Ovary (tissue), 9 donors: ENCODE results near the gene FLNB. TPM values are rescaled to one million over a fixed set of nuclear protein-coding genes. Genes with fewer than 3 reads are reported as not detected.

Experiments used
- DNase-seq, 5 donors: peaks; one replicate each; pipeline ENCODE4 v3.0.0-alpha.2; 2019 to 2020
- H3K27ac ChIP-seq, 2 donors: fragments of 200-600 bp; one replicate each; pipeline versions ENCODE4 v1.5.1 to v1.8.0; 2019 to 2022
- H3K27me3 ChIP-seq: fragments of 200-600 bp; one replicate; pipeline ENCODE4 v1.8.0; 2022
- H3K36me3 ChIP-seq: fragments of 200-600 bp; sonication (generic); one replicate; pipeline ENCODE4 v1.5.1; 2019
- H3K4me1 ChIP-seq: one replicate; pipeline ENCODE4 v1.8.1; 2013; ENCODE audit warnings: mild to moderate bottlenecking, moderate library complexity; ENCODE audit not compliant: insufficient read depth
- H3K4me3 ChIP-seq: fragments of 200-600 bp; sonication (generic); one replicate; pipeline ENCODE4 v1.5.1; 2017
- H3K9me3 ChIP-seq, 2 donors: fragments of 200-600 bp in 1 of 2; sonication (generic) in 1 of 2; one replicate each; pipeline versions ENCODE4 v1.5.1 to v1.8.1; 2013 to 2019; ENCODE audit warnings: mild to moderate bottlenecking in 1 of 2, moderate library complexity in 1 of 2
- EP300 ChIP-seq: sonication (generic); formaldehyde crosslinking; IDR thresholded peaks from one replicate; pipeline ENCODE4 v1.6.1; 2017; ENCODE audit warnings: antibody characterized with exemption
- POLR2A ChIP-seq: fragments of 450-650 bp; IDR thresholded peaks from one replicate; pipeline ENCODE4 v1.6.1; 2017; ENCODE audit warnings: antibody characterized with exemption, mild to moderate bottlenecking, moderate library complexity
- WGBS, 3 donors: extraction: QIAGEN DNeasy Blood & Tissue Kit in 1 of 3; methylation state at CpG; one replicate each; pipeline versions ENCODE4 v1.1.5 to v1.1.7; 2013 to 2017; 5-methylcytosine and 5-hydroxymethylcytosine counted together
- intact Hi-C, 4 donors: fragments of 100-400 bp; cut with DNase I; formaldehyde crosslinking; loops; one replicate each; pipeline versions ENCODE4 v1.11.0 to v1.15.1; 2022 to 2023
- polyA plus RNA-seq, 2 donors: library from polyadenylated mRNA; stranded (reverse); fragments of 200-250 nt in 1 of 2; fragments of 350-450 nt in 1 of 2; fragmentation: Illumina TruSeq in 1 of 2; extraction: RNeasy Lipid Tissue Mini Kit (QIAGEN cat#74804) in 1 of 2; gene quantifications; one replicate each; pipeline ENCODE4 v1.2.3, GENCODE V29; 2013 to 2014
- total RNA-seq, 7 donors: library from RNA; depleted of rRNA in 2 of 7; stranded (reverse); fragments of >200 nt in 2 of 7; fragmentation: NEBNext Ultra II Directional in 3 of 7; extraction: Animal tissue kit (Norgen Biotek cat#: 25700) in 3 of 7; gene quantifications; one replicate each; pipeline versions ENCODE4 v1.1.0 to v1.2.4, GENCODE V29; 2016 to 2023
- TF ChIP-seq, protein P1 (sequence below), 3 donors: fragments of 450-650 bp in 2 of 3; fragments of 200-600 bp in 1 of 3; IDR thresholded peaks; one replicate each; pipeline versions ENCODE4 v1.5.1 to v1.8.0; 2016 to 2022; ENCODE audit warnings: antibody characterized with exemption in 3 of 3, mild to moderate bottlenecking in 1 of 3
- donor health status: DM: no; HTN: no; CAD: no; lungs with moderate emphysema.
- donor health status: DM: no; HTN: no; CAD: no.
- donor health status: Bipolar disorder and iron deficiency.
- donor health status: DM: yes; HTN: yes; CAD: no.
- donor health status: DM: no; HTN: no; CAD: no.
- donor health status: DM: yes; HTN: yes; CAD: no.

Gene FLNB
- total and polyA plus RNA-seq, 9 donors, result 51.9 to 190 (median 126) TPM

GRCh38 chr3:58000306-58001085 is 7.7 kb upstream of the FLNB start:
- intact Hi-C loops, result loop anchor here in 1 of 4 donors (10.0 kb wide), 1 partner anchor 104 kb away; no protein-coding TSS in a partner anchor
- no peaks in the 10 kb centered on the region for H3K9me3 ChIP-seq
- no peak overlapping the region for H3K27ac ChIP-seq
- no peaks in the 10 kb centered on the region for H3K27me3 ChIP-seq
- H3K36me3 ChIP-seq, result no peaks in the 10 kb centered on the region
- WGBS, 3 donors, result 85 to 94% (median 92%) methylated on average over 7 of the region's 7 CpGs
- peaks cover 4% of the 10 kb centered on the region for H3K4me1 ChIP-seq
- H3K4me3 ChIP-seq, result no peak overlapping the region
- TF ChIP-seq EP300 (no peak), POLR2A (no peak)
- TF ChIP-seq, protein P1, sequence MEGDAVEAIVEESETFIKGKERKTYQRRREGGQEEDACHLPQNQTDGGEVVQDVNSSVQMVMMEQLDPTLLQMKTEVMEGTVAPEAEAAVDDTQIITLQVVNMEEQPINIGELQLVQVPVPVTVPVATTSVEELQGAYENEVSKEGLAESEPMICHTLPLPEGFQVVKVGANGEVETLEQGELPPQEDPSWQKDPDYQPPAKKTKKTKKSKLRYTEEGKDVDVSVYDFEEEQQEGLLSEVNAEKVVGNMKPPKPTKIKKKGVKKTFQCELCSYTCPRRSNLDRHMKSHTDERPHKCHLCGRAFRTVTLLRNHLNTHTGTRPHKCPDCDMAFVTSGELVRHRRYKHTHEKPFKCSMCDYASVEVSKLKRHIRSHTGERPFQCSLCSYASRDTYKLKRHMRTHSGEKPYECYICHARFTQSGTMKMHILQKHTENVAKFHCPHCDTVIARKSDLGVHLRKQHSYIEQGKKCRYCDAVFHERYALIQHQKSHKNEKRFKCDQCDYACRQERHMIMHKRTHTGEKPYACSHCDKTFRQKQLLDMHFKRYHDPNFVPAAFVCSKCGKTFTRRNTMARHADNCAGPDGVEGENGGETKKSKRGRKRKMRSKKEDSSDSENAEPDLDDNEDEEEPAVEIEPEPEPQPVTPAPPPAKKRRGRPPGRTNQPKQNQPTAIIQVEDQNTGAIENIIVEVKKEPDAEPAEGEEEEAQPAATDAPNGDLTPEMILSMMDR (IDR thresholded peaks at IDR 0.05), result no peak
- DNase-seq, result no peak

- H3K9me3 ChIP-seq, result no peaks in the 10 kb centered on the region
- no peak for DNase-seq
- no peak overlapping the region for H3K27ac ChIP-seq
- TF ChIP-seq EP300 (no peak), POLR2A (no peak)
- TF ChIP-seq, protein P1 (IDR thresholded peaks at IDR 0.05), result no peak
- intact Hi-C loops, result loop anchor here in 1 of 4 donors (10.0 kb wide), 1 partner anchor 104 kb away; no protein-coding TSS in a partner anchor
- H3K4me1 ChIP-seq, result peaks cover 4% of the 10 kb centered on the region
- H3K4me3 ChIP-seq, result no peak overlapping the region
- H3K27me3 ChIP-seq, result no peaks in the 10 kb centered on the region
- WGBS, 3 donors, result 81 to 97% (median 96%) methylated on average over 3 of the region's 3 CpGs
- no peaks in the 10 kb centered on the region for H3K36me3 ChIP-seq
Observed at GRCh38 chr3:58001086-58001467, 7.1 kb upstream of the FLNB start.

GRCh38 chr3:58001979-58002378 is 6.2 kb upstream of the FLNB start:
- no peak for DNase-seq
- Histone ChIP-seq H3K9me3 (no peaks in the 10 kb centered on the region), H3K27me3 (no peaks in the 10 kb centered on the region), H3K27ac (no peak overlapping the region), H3K36me3 (no peaks in the 10 kb centered on the region), H3K4me3 (no peak overlapping the region), H3K4me1 (peaks cover 2% of the 10 kb centered on the region)
- 91 to 93% (median 92%) methylated on average over 7 of the region's 7 CpGs for WGBS, 3 donors
- intact Hi-C loops, result loop anchor here in 1 of 4 donors (10.0 kb wide), 1 partner anchor 103 kb away; no protein-coding TSS in a partner anchor
- TF ChIP-seq EP300 (no peak), POLR2A (no peak)
- TF ChIP-seq, protein P1 (IDR thresholded peaks at IDR 0.05), result no peak

GRCh38 chr3:58003093-58003492 is 5.1 kb upstream of the FLNB start:
- intact Hi-C loops, result loop anchor here in 1 of 4 donors (10.0 kb wide), 1 partner anchor 102 kb away; no protein-coding TSS in a partner anchor
- TF ChIP-seq, protein P1 (IDR thresholded peaks at IDR 0.05), result no peak
- TF ChIP-seq EP300 (no peak), POLR2A (no peak)
- WGBS, 3 donors, result 78 to 82% (median 79%) methylated on average over 5 of the region's 5 CpGs

More at GRCh38 chr3:58003093-58003492, 5.1 kb upstream of the FLNB start:
- Histone ChIP-seq H3K4me1 (peaks cover 2% of the 10 kb centered on the region), H3K9me3 (no peaks in the 10 kb centered on the region), H3K36me3 (no peaks in the 10 kb centered on the region), H3K27me3 (no peaks in the 10 kb centered on the region), H3K27ac (no peak overlapping the region), H3K4me3 (no peak overlapping the region)
- no peak for DNase-seq
